OCI-LY3 (cell line): Measurements from ENCODE around the gene RANBP3L.
"Not testable (repeated sequence)": the region's sequence is repeated elsewhere in the genome, so short reads cannot be mapped to it uniquely, and the experiment has no call there.

Source experiments
- H2AFZ ChIP-seq: fragments of 200-600, 300-600 bp; shearing (Covaris generic); 2 replicates; pipeline ENCODE4 v1.6.0; 2014; ENCODE audit warnings: antibody characterized with exemption, low read depth, low read length
- H3K27ac ChIP-seq: fragments of 200-600, 300-600 bp; sonication (generic); 2 replicates; pipeline ENCODE4 v1.5.1; 2014; ENCODE audit warnings: mild to moderate bottlenecking, low read length, moderate library complexity, mixed read lengths
- H3K27me3 ChIP-seq: fragments of 200-600, 300-600 bp; sonication (generic); 2 replicates; pipeline ENCODE4 v1.6.1; 2014; ENCODE audit warnings: low read depth, low read length, mixed read lengths
- H3K36me3 ChIP-seq: fragments of 200-600, 300-600 bp; sonication (generic); replicated peaks from 2 replicates; pipeline ENCODE3; 2014; ENCODE audit warnings: low read depth, low read length, mixed read lengths
- H3K4me1 ChIP-seq: fragments of 300-600, 200-600 bp; sonication (generic); 2 replicates; pipeline ENCODE4 v1.6.1; 2014; ENCODE audit warnings: low read length, mixed read lengths
- H3K4me2 ChIP-seq: fragments of 200-600, 300-600 bp; sonication (generic); 2 replicates; pipeline ENCODE4 v1.6.1; 2014; ENCODE audit warnings: low read length, mixed read lengths
- H3K4me3 ChIP-seq: fragments of 300-600, 200-600 bp; sonication (generic); 2 replicates; pipeline ENCODE4 v1.5.1; 2014; ENCODE audit warnings: antibody characterized with exemption, mild to moderate bottlenecking, low read length, moderate library complexity
- H3K79me2 ChIP-seq: fragments of 300-600, 200-600 bp; shearing (Covaris generic); 2 replicates; pipeline ENCODE4 v1.6.1; 2014; ENCODE audit warnings: mild to moderate bottlenecking, low read length, mixed read lengths
- H3K9ac ChIP-seq: fragments of 300-600, 200-600 bp; shearing (Covaris generic); 2 replicates; pipeline ENCODE4 v1.6.0; 2014; ENCODE audit warnings: mild to moderate bottlenecking, low read length, moderate library complexity
- H3K9me3 ChIP-seq: fragments of 200-600, 300-600 bp; shearing (Covaris generic); 2 replicates; pipeline ENCODE4 v1.6.1; 2014; ENCODE audit warnings: low read length, mixed read lengths; ENCODE audit not compliant: insufficient read depth
- H4K20me1 ChIP-seq: fragments of 200-600, 300-600 bp; sonication (generic); 2 replicates; pipeline ENCODE4 v1.6.1; 2016; ENCODE audit warnings: low read length, mixed read lengths; ENCODE audit not compliant: insufficient read depth
- CTCF ChIP-seq: fragments of 200-600, 300-600 bp; sonication (generic); IDR thresholded peaks from 2 replicates; pipeline ENCODE4 v1.5.1; 2014; ENCODE audit warnings: antibody characterized with exemption, low read length, low read depth
- EZH2phosphoT487 ChIP-seq: fragments of 200-600 bp; shearing (Covaris generic); IDR thresholded peaks from 2 replicates; pipeline ENCODE4 v1.6.1; 2018; ENCODE audit warnings: antibody characterized with exemption, mixed run types, low read depth

RANBP3L gene

DNA sequence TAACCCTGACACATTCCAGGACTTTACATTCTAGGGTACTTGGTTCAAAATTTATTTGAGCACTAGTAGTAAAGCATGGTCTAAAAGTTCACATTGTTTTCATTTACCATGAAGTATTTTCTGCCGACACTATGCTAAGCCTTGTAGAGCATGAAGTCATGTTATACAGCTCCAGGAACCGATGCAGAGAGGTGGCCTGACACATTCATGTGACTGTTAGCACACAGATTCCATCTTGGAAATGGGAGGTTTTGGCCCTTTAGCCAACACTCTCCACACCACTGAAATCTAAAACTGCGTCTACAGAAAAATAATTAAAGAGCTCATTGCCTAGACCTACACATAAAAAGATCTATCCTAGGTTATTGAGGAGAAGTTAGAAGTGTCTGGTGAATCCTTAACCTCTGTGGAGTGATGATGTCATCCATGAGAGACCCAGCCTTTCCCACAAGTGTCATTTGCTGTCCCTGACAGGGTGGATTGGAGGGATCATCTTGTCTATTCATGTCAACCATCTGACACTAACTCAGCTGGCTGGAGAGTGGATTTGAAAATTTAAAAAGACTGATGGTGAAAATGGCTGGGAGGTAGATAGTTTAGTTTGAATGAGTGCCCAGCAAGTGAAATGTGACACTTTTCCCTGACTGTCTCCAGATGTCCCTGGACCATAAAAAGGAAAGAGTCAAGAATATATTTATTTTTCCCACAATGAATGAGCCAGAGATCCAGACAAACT lies 1.3 kb downstream of the RANBP3L start:
- Histone ChIP-seq H3K27ac (no peak overlapping the region), H4K20me1 (no peaks in the 10 kb centered on the region), H3K9me3 (no peaks in the 10 kb centered on the region), H2AFZ (no peak overlapping the region), H3K79me2 (no peaks in the 10 kb centered on the region), H3K9ac (no peak overlapping the region), H3K4me1 (no peaks in the 10 kb centered on the region), H3K36me3 (no peaks in the 10 kb centered on the region), H3K27me3 (0 out of 2 replicates have a peak, but pooled peaks cover 3% of the 10 kb centered on the region), H3K4me2 (no peak overlapping the region), H3K4me3 (no peak overlapping the region)
- TF ChIP-seq CTCF, result no peak
- TF ChIP-seq EZH2phosphoT487, result no peak

GRCh38 chr5:36298552-36298951 lies 3.1 kb downstream of the RANBP3L start:
- H2AFZ ChIP-seq, result no peak overlapping the region
- no peaks in the 10 kb centered on the region for H3K9me3 ChIP-seq
- TF ChIP-seq EZH2phosphoT487 (no peak), CTCF (no peak)
- no peaks in the 10 kb centered on the region for H3K79me2 ChIP-seq
- H3K27ac ChIP-seq, result no peak overlapping the region
- H3K27me3 ChIP-seq, result 0 out of 2 replicates have a peak, but pooled peaks cover 3% of the 10 kb centered on the region
- H3K4me1 ChIP-seq, result no peaks in the 10 kb centered on the region
- H3K4me2 ChIP-seq, result no peak overlapping the region
- no peaks in the 10 kb centered on the region for H3K36me3 ChIP-seq
- no peaks in the 10 kb centered on the region for H4K20me1 ChIP-seq
- H3K9ac ChIP-seq, result no peak overlapping the region
- H3K4me3 ChIP-seq, result no peak overlapping the region

- H3K9me3 ChIP-seq, result no peaks in the 10 kb centered on the region
- H3K27ac ChIP-seq, result no peak overlapping the region
- H3K4me3 ChIP-seq, result no peak overlapping the region
- no peaks in the 10 kb centered on the region for H3K36me3 ChIP-seq
- no peaks in the 10 kb centered on the region for H3K79me2 ChIP-seq
- no peak overlapping the region for H3K9ac ChIP-seq
- H4K20me1 ChIP-seq, result no peaks in the 10 kb centered on the region
- H3K27me3 ChIP-seq, result 0 out of 2 replicates have a peak, but pooled peaks cover 2% of the 10 kb centered on the region
- no peak for TF ChIP-seq EZH2phosphoT487
- TF ChIP-seq CTCF, result no peak
- H2AFZ ChIP-seq, result no peak overlapping the region
- no peaks in the 10 kb centered on the region for H3K4me1 ChIP-seq
- no peak overlapping the region for H3K4me2 ChIP-seq
Measured at GRCh38 chr5:36297653-36298052, 4.0 kb downstream of the RANBP3L start.

GRCh38 chr5:36285837-36286615 lies 15.7 kb downstream of the RANBP3L start:
- H2AFZ ChIP-seq, result no peak overlapping the region
- TF ChIP-seq CTCF (no peak), EZH2phosphoT487 (no peak)
- H3K27ac ChIP-seq, result no peak overlapping the region

GRCh38 chr5:36283775-36284174 lies 17.9 kb downstream of the RANBP3L start:
- H3K36me3 ChIP-seq, H3K4me3 ChIP-seq, H4K20me1 ChIP-seq, H3K4me1 ChIP-seq, H3K27ac ChIP-seq, H3K27me3 ChIP-seq, H3K79me2 ChIP-seq, H3K9ac ChIP-seq, H3K9me3 ChIP-seq, H3K4me2 ChIP-seq, H2AFZ ChIP-seq: not testable (repeated sequence)

More at GRCh38 chr5:36285837-36286615, 15.7 kb downstream of the RANBP3L start:
- no peak overlapping the region for H3K9ac ChIP-seq
- no peaks in the 10 kb centered on the region for H3K9me3 ChIP-seq
- H3K27me3 ChIP-seq, result no peaks in the 10 kb centered on the region; the same call in 1 of the 2 replicates
- no peaks in the 10 kb centered on the region for H3K36me3 ChIP-seq
- peaks cover 4% of the 10 kb centered on the region; the same call in 1 of the 2 replicates for H3K4me1 ChIP-seq
- no peak overlapping the region for H3K4me2 ChIP-seq
- no peak overlapping the region for H3K4me3 ChIP-seq
- H3K79me2 ChIP-seq, result no peaks in the 10 kb centered on the region
- no peaks in the 10 kb centered on the region for H4K20me1 ChIP-seq
